Measurements from ENCODE around the gene MPEG1. TPM values are rescaled to one million over a fixed set of nuclear protein-coding genes. Genes with fewer than 3 reads are reported as not detected.

MPEG1 gene
- total and polyA plus RNA-seq, 2 of the 4 experiments (the other 2 are of a cell fraction) = not detected

DNA sequence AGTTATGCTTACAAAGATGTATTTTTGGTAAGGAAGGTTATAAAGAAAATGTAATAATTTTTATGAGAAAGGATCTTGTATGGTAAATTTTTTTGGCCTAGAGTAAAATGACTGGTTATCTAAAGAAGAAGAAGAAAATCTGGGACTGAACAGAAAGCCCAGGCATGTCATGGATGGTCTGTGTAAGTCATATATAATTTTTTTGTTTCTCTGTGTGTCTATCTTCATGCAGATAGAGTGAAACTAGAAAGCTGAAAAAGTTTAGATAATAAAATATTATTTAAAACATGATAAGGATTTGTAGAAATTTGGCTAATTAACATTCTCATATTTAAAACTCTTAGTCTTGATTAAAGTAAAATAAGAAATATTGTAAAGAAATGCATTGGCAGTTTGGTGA lies 27.6 kb upstream of the MPEG1 start:
- Histone ChIP-seq H3K14ac (replicated peaks; ENCODE audit: low read depth, low read length) (no peak overlapping the region), H3K4me1 (ENCODE audit: control insufficient read depth, insufficient read depth, low read length) (peaks cover 2% of the 10 kb centered on the region; the same call in 1 of the 2 replicates), H3K27me3 (ENCODE audit: control insufficient read depth, insufficient read depth, low read length) (no peaks in the 10 kb centered on the region), H4K20me1 (ENCODE audit: insufficient read depth, low read length) (no peaks in the 10 kb centered on the region), H3K36me3 (ENCODE audit: control insufficient read depth, insufficient read depth, low read length) (no peaks in the 10 kb centered on the region), H3K23ac (ENCODE audit: low read depth, low read length) (no peak overlapping the region), H4K8ac (ENCODE audit: low read depth in 2 of 2, low read length in 2 of 2) (no peak overlapping the region), H3K9me1 (ENCODE audit: insufficient read depth, low read length) (no peaks in the 10 kb centered on the region), H4K5ac (ENCODE audit: low read depth, low read length) (no peak overlapping the region), H2AK5ac (ENCODE audit: low read depth, low read length) (no peak overlapping the region), H2BK120ac (ENCODE audit: low read depth, low read length) (no peak overlapping the region), H3K56ac (ENCODE audit: extremely low read depth, insufficient read depth, low read length) (no peak overlapping the region), H3K4me2 (ENCODE audit: low read depth, low read length) (no peak overlapping the region), H2BK5ac (ENCODE audit: low read depth, low read length, poor library complexity, severe bottlenecking) (no peak overlapping the region), H3K79me1 (ENCODE audit: low read depth in 1 of 2, low read length in 2 of 2) (no peaks in the 10 kb centered on the region), H4K91ac (ENCODE audit: insufficient read depth, low read depth, low read length) (no peak overlapping the region), H2BK20ac (ENCODE audit: low read depth, low read length) (no peak overlapping the region), H3K9me3 (ENCODE audit: control insufficient read depth, insufficient read depth, low read length) (no peaks in the 10 kb centered on the region), H3K9ac (ENCODE audit: low read depth, low read length) (no peak overlapping the region), H3K27ac (ENCODE audit: insufficient read depth, low read length) (no peak overlapping the region), H2AK9ac (replicated peaks; ENCODE audit: low read depth, low read length, poor library complexity) (no peak overlapping the region), H3K18ac (ENCODE audit: low read depth, low read length) (no peak overlapping the region), H3K4me3 (ENCODE audit: insufficient read depth, low read depth, low read length) (no peak overlapping the region), H2AFZ (replicated peaks; ENCODE audit: low read length, poor library complexity) (no peak overlapping the region), H2BK15ac (ENCODE audit: low read depth, low read length) (no peak overlapping the region), H3K4ac (ENCODE audit: low read depth, low read length) (no peak overlapping the region)
- DNase-seq (no peak), ATAC-seq (ENCODE audit: low read depth) (no peak)
- ChIA-PET CTCF (no interaction called here), POLR2A (ENCODE audit: unreplicated experiment) (no interaction called here)
- TF ChIP-seq FOS (IDR thresholded peaks at IDR 0.05; ENCODE audit: low read depth, low read length) (no peak), MXI1 (IDR thresholded peaks at IDR 0.05; ENCODE audit: borderline replicate concordance, low read depth, low read length) (no peak), CHD1 (IDR thresholded peaks at IDR 0.05; ENCODE audit: low read depth, low read length) (no peak), RAD21 (IDR thresholded peaks at IDR 0.05; ENCODE audit: low read length) (no peak), RCOR1 (IDR thresholded peaks at IDR 0.05; ENCODE audit: insufficient replicate concordance, low read length) (no peak), CEBPB (IDR thresholded peaks at IDR 0.05; ENCODE audit: low read depth, low read length) (no peak), ELK1 (IDR thresholded peaks at IDR 0.05; ENCODE audit: borderline replicate concordance, low read depth, low read length) (no peak), POLR2A (IDR thresholded peaks at IDR 0.05; ENCODE audit: low read depth, low read length) (no peak), BHLHE40 (IDR thresholded peaks at IDR 0.05; ENCODE audit: low read depth, low read length) (no peak), SMC3 (IDR thresholded peaks at IDR 0.05; ENCODE audit: low read depth, low read length) (no peak), RFX5 (IDR thresholded peaks at IDR 0.05; ENCODE audit: low read depth, low read length) (no peak)
- TF ChIP-seq, protein P1, sequence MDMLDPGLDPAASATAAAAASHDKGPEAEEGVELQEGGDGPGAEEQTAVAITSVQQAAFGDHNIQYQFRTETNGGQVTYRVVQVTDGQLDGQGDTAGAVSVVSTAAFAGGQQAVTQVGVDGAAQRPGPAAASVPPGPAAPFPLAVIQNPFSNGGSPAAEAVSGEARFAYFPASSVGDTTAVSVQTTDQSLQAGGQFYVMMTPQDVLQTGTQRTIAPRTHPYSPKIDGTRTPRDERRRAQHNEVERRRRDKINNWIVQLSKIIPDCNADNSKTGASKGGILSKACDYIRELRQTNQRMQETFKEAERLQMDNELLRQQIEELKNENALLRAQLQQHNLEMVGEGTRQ (IDR thresholded peaks at IDR 0.05; ENCODE audit: low read depth, low read length) = no peak
- TF ChIP-seq, protein P2, sequence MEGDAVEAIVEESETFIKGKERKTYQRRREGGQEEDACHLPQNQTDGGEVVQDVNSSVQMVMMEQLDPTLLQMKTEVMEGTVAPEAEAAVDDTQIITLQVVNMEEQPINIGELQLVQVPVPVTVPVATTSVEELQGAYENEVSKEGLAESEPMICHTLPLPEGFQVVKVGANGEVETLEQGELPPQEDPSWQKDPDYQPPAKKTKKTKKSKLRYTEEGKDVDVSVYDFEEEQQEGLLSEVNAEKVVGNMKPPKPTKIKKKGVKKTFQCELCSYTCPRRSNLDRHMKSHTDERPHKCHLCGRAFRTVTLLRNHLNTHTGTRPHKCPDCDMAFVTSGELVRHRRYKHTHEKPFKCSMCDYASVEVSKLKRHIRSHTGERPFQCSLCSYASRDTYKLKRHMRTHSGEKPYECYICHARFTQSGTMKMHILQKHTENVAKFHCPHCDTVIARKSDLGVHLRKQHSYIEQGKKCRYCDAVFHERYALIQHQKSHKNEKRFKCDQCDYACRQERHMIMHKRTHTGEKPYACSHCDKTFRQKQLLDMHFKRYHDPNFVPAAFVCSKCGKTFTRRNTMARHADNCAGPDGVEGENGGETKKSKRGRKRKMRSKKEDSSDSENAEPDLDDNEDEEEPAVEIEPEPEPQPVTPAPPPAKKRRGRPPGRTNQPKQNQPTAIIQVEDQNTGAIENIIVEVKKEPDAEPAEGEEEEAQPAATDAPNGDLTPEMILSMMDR (conservative IDR thresholded peaks at IDR 0.05; ENCODE audit: low read depth, low read length) = no peak
- intact Hi-C loops (cut with micrococcal nuclease) (no loop called here), dilution Hi-C loops (cut with HindIII; ENCODE audit: low sequenced_read_pairs, unreplicated experiment) (no loop called here), in situ Hi-C loops (cut with MboI; ENCODE audit: low sequenced_read_pairs) (no loop called here)
- BruUV-seq (replicated peaks) = no TSS peak
